Vagina (tissue), 2 donors: Measurements from ENCODE around the gene A2M.

Experiments used
- CTCF ChIP-seq, 3 experiments: fragments of 450-650 bp in 2 of 3; fragments of 200-600 bp in 1 of 3; sonication (generic) in 1 of 3; IDR thresholded peaks; one replicate each; pipeline ENCODE4 v1.5.1; 2017 to 2019; ENCODE audit warnings: antibody characterized with exemption in 3 of 3, mild to moderate bottlenecking in 2 of 3, moderate library complexity in 2 of 3
- POLR2A ChIP-seq, 2 donors: fragments of 450-650 bp; IDR thresholded peaks; one replicate each; pipeline ENCODE4 v1.6.1; 2017; ENCODE audit warnings: antibody characterized with exemption in 2 of 2, mild to moderate bottlenecking in 2 of 2, moderate library complexity in 2 of 2
- POLR2AphosphoS5 ChIP-seq, 2 donors: sonication (generic); formaldehyde crosslinking; IDR thresholded peaks; one replicate each; pipeline ENCODE4 v1.9.0; 2017; ENCODE audit warnings: antibody characterized with exemption in 2 of 2, mild to moderate bottlenecking in 2 of 2, low read depth in 1 of 2; ENCODE audit not compliant: insufficient read depth in 1 of 2

- TF ChIP-seq POLR2A (IDR thresholded peaks at IDR 0.05) (no peak), CTCF (IDR thresholded peaks at IDR 0.05) (no peak), POLR2AphosphoS5 (IDR thresholded peaks at IDR 0.05; ENCODE audit: insufficient read depth in 1 of 2, low read depth in 1 of 2) (no peak)
These were observed 28.4 kb upstream of the A2M start for GRCh38 chr12:9143929-9144729.
